NCI-H187 (cell line): Measurements from ENCODE around the gene DNAJC18.

Experiments used
- DNase-seq, 2 experiments: peaks; one replicate each; lab custom pipeline; 2025; lab: John Stamatoyannopoulos, UW

The DNAJC18 gene

DNA sequence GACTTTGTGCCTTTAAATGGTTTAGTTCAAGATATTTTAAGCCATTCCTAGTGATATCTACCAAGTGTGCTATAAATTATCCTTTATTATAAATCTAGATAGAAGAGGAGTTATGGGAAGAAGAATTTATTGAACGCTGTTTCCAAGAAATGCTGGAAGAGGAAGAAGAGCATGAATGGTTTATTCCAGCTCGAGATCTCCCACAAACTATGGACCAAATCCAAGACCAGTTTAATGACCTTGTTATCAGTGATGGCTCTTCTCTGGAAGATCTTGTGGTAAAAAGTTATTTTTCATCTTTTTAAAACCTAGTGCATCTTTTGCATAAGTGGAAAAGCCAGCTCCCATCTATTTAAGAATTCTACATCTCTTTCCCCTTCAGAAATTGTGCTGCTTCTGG is 74.9 kb downstream of the DNAJC18 start:
- DNase-seq, result no peak

DNA sequence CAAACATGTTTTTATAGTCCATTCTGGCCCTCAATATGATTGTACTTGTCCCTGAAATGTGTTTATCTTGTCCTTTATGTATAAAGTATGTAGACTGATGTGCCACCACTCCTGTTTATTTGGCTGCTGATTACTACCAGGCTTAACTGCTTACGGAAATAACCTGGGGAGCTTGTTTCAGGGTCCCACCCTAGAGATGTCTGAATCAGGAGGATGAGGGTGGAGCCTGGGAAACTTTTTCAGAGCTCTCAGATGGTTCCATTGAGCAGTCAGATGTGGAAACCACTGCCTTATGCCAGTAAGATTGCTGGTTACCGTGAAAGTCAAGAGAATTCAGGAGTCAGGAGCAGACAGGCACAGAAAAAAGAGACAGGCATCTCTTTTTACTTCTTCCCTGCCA is 75.4 kb downstream of the DNAJC18 start:
- DNase-seq, result no peak

DNA sequence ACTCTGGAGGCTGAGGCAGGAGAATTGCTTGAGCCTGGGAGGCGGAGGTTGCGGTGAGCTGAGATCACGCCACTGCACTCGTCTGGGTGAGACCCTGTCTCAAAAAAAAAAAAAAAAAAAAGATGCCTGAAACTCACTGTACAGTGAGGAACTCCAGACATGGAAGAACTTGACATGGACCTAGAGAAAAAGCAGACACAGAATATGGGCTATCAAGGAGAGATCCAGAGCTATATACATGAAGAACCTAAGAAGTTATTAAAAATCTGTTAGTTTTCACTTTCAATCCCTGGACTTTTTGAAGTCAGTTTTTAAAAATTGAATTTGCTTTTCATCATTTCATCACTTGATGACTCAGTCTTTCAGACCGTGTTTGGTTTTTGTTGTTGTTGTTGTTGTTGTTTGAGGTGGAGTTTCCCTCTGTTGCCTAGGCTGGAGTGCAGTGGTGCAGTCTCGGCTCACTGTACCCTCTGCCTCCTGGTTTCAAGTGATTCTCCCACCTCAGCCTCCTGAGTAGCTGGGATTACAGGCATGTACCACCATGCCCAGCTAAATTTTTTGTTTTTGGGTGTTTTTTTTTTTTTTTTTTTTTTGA is 77.4 kb downstream of the DNAJC18 start:
- DNase-seq, result no peak

DNA sequence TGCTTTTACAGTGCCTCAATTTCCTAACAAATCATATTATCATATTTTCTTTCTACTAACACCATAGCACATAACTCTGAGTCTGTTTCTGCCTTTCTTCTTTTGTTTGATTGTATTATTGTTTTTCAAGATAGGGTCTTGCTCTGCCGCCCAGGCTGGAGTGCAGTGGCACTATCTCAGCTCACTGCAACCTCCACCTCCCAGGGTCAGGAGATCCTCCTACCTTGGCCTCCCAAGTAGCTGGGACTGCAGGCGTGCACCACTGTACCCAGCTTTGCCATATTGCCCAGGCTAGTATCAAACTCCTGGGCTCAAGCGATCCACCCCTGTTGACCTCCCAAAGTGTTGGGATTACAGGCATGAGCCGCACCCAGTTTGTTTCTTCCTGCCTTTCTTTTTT is 78.9 kb downstream of the DNAJC18 start:
- DNase-seq, result no peak
